H1 (cell line): ENCODE results near the gene NR3C2. TPM values are rescaled to one million over a fixed set of nuclear protein-coding genes. Genes with fewer than 3 reads are reported as not detected.

ENCODE experiments used
- CTCF ChIA-PET: fragments of 300-600 bp; sonication (Branson Sonifier 250); formaldehyde crosslinking; loops from one replicate; lab custom pipeline; 2021; ENCODE audit not compliant: partially characterized antibody; lab: Charles Lee
- POLR2A ChIA-PET: fragments of 300-600 bp; sonication (Branson Sonifier 250); formaldehyde crosslinking; loops from one replicate; lab custom pipeline; 2021; ENCODE audit warnings: inconsistent platforms; ENCODE audit not compliant: partially characterized antibody; lab: Charles Lee
- DNase-seq, 2 experiments: peaks; one replicate each; pipeline versions ENCODE4 v3.0.0 to v3.0.0-alpha.2; 2010 to 2022; ENCODE audit warnings: low spot score in 2 of 2, low read depth in 1 of 2, mixed read lengths in 1 of 2
- FAIRE-seq: peaks from 2 replicates; lab custom pipeline; 2011; peaks lifted over from hg19 to GRCh38; lab: Jason Lieb, UNC
- H2AFZ ChIP-seq: 2 replicates; pipeline ENCODE4 v1.8.1; 2012; ENCODE audit warnings: low read length, inconsistent platforms
- H2AK5ac ChIP-seq: 2 replicates; pipeline ENCODE4 v1.6.1; 2013; ENCODE audit warnings: low read depth, low read length
- H2BK120ac ChIP-seq: replicated peaks from 2 replicates; pipeline ENCODE3; 2013; ENCODE audit warnings: low read depth, low read length, inconsistent platforms
- H2BK12ac ChIP-seq: 2 replicates; pipeline ENCODE4 v1.6.1; 2013; ENCODE audit warnings: low read depth, low read length
- H2BK15ac ChIP-seq: 2 replicates; pipeline ENCODE4 v1.6.1; 2013; ENCODE audit warnings: low read length
- H2BK20ac ChIP-seq: 2 replicates; pipeline ENCODE4 v1.6.1; 2013; ENCODE audit warnings: low read length
- H2BK5ac ChIP-seq: 2 replicates; pipeline ENCODE4 v1.6.1; 2013; ENCODE audit warnings: low read depth, low read length
- H3K14ac ChIP-seq: 2 replicates; pipeline ENCODE4 v1.6.1; 2013; ENCODE audit warnings: inconsistent platforms; ENCODE audit not compliant: insufficient read length
- H3K18ac ChIP-seq: 2 replicates; pipeline ENCODE4 v1.6.1; 2013; ENCODE audit warnings: low read length; ENCODE audit errors: extremely low read depth
- H3K23ac ChIP-seq: 2 replicates; pipeline ENCODE4 v1.6.1; 2013; ENCODE audit warnings: inconsistent platforms; ENCODE audit not compliant: insufficient read length
- H3K23me2 ChIP-seq: 2 replicates; pipeline ENCODE4 v1.6.1; 2013; ENCODE audit warnings: low read depth, low read length
- H3K27ac ChIP-seq: 2 replicates; pipeline ENCODE4 v1.6.1; 2011; ENCODE audit warnings: low read depth, low read length, inconsistent platforms
- H3K27me3 ChIP-seq, 4 experiments: replicated peaks in 1 of 4; 1 replicate in 1 of 4; 2 replicates in 3 of 4; pipeline versions ENCODE4 v1.6.1 to v1.8.1; 2011 to 2013; ENCODE audit warnings: low read length in 3 of 4, mild to moderate bottlenecking in 3 of 4, inconsistent platforms in 2 of 4, mixed read lengths in 2 of 4, moderate library complexity in 1 of 4; ENCODE audit not compliant: control insufficient read depth in 3 of 4, insufficient read depth in 3 of 4; ENCODE audit errors: extremely low read depth in 1 of 4
- H3K36me3 ChIP-seq, 4 experiments: 2 replicates each; pipeline versions ENCODE4 v1.6.1 to v1.8.1; 2011 to 2013; ENCODE audit warnings: mild to moderate bottlenecking in 4 of 4, low read length in 3 of 4, moderate library complexity in 2 of 4, control low read depth in 1 of 4, inconsistent platforms in 1 of 4; ENCODE audit not compliant: insufficient read depth in 4 of 4, control insufficient read depth in 2 of 4
- H3K4ac ChIP-seq: replicated peaks from 2 replicates; pipeline ENCODE3; 2013; ENCODE audit warnings: low read length, low read depth, mixed read lengths, inconsistent platforms; ENCODE audit not compliant: insufficient read length
- H3K4me1 ChIP-seq, 4 experiments: replicated peaks in 1 of 4; 1 replicate in 1 of 4; 2 replicates in 3 of 4; pipeline versions ENCODE4 v1.6.1 to v1.8.1; 2011 to 2013; ENCODE audit warnings: low read length in 3 of 4, inconsistent platforms in 2 of 4, mixed read lengths in 1 of 4; ENCODE audit not compliant: insufficient read depth in 4 of 4, control insufficient read depth in 3 of 4
- H3K4me2 ChIP-seq, 2 experiments: 2 replicates each; pipeline versions ENCODE4 v1.6.1 to v1.8.1; 2011 to 2013; ENCODE audit warnings: low read depth in 2 of 2, low read length in 2 of 2, control low read depth in 1 of 2, inconsistent platforms in 1 of 2, mild to moderate bottlenecking in 1 of 2; ENCODE audit not compliant: insufficient read depth in 1 of 2
- H3K4me3 ChIP-seq, 4 experiments: fragments of 200-600, 300-600 bp in 1 of 4; sonication (generic), shearing (Covaris generic), sonication (Bioruptor Twin) in 1 of 4; 2 replicates each; pipeline versions ENCODE4 v1.5.1 to v1.8.1; 2011 to 2016; ENCODE audit warnings: low read length in 4 of 4, low read depth in 3 of 4, control low read depth in 2 of 4, inconsistent platforms in 2 of 4, mild to moderate bottlenecking in 2 of 4, mixed read lengths in 1 of 4, moderate library complexity in 1 of 4; ENCODE audit not compliant: insufficient read depth in 2 of 4; ENCODE audit errors: extremely low read depth in 1 of 4
- H3K56ac ChIP-seq: replicated peaks from 2 replicates; pipeline ENCODE3; 2013; ENCODE audit warnings: low read depth, mild to moderate bottlenecking, mixed read lengths, low read length, inconsistent platforms; ENCODE audit not compliant: insufficient read length
- H3K79me1 ChIP-seq: 2 replicates; pipeline ENCODE4 v1.6.1; 2013; ENCODE audit warnings: low read depth, low read length, control low read depth
- H3K79me2 ChIP-seq, 2 experiments: 2 replicates each; pipeline versions ENCODE4 v1.6.1 to v1.8.1; 2012 to 2013; ENCODE audit warnings: low read length in 2 of 2, mild to moderate bottlenecking in 2 of 2, inconsistent platforms in 1 of 2; ENCODE audit not compliant: insufficient read depth in 2 of 2, control insufficient read depth in 1 of 2
- H3K9ac ChIP-seq, 4 experiments: replicated peaks in 1 of 4; 1 replicate in 1 of 4; 2 replicates in 3 of 4; pipeline versions ENCODE4 v1.6.1 to v1.8.1; 2011 to 2013; ENCODE audit warnings: low read depth in 3 of 4, low read length in 3 of 4, control low read depth in 2 of 4, mild to moderate bottlenecking in 2 of 4, moderate library complexity in 2 of 4, inconsistent platforms in 1 of 4; ENCODE audit errors: extremely low read depth in 1 of 4
- H3K9me3 ChIP-seq, 2 experiments: 2 replicates each; pipeline versions ENCODE4 v1.6.1 to v1.8.1; 2012 to 2013; ENCODE audit warnings: mild to moderate bottlenecking in 2 of 2, moderate library complexity in 2 of 2, control low read depth in 1 of 2, inconsistent platforms in 1 of 2, low read depth in 1 of 2, low read length in 1 of 2, mixed read lengths in 1 of 2; ENCODE audit not compliant: insufficient read depth in 2 of 2
- H4K20me1 ChIP-seq, 2 experiments: replicated peaks in 1 of 2; 2 replicates each; pipeline versions ENCODE3 to v1.8.1; 2011 to 2013; ENCODE audit warnings: inconsistent platforms in 2 of 2, low read length in 2 of 2, mild to moderate bottlenecking in 1 of 2; ENCODE audit not compliant: insufficient read depth in 2 of 2, control insufficient read depth in 1 of 2
- H4K5ac ChIP-seq: 2 replicates; pipeline ENCODE4 v1.6.1; 2013; ENCODE audit warnings: low read length, low read depth, mixed read lengths, inconsistent platforms; ENCODE audit not compliant: insufficient read length
- H4K8ac ChIP-seq: 2 replicates; pipeline ENCODE4 v1.8.0; 2013; ENCODE audit warnings: mild to moderate bottlenecking, moderate library complexity, low read length, inconsistent platforms; ENCODE audit not compliant: insufficient read depth; ENCODE audit errors: extremely low read depth
- H4K91ac ChIP-seq: replicated peaks from 2 replicates; pipeline ENCODE3; 2013; ENCODE audit warnings: low read length, mixed read lengths, inconsistent platforms; ENCODE audit not compliant: insufficient read length
- BCL11A ChIP-seq, 2 experiments: IDR thresholded peaks; one replicate each; pipeline ENCODE4 v1.6.1; 2011; ENCODE audit warnings: low read depth in 2 of 2, low read length in 2 of 2, mild to moderate bottlenecking in 2 of 2
- BRCA1 ChIP-seq: IDR thresholded peaks from 2 replicates; pipeline ENCODE4 v1.6.1; 2012; ENCODE audit warnings: low read depth, low read length, improper control_type of control experiment
- CHD1 ChIP-seq: IDR thresholded peaks from 2 replicates; pipeline ENCODE4 v1.6.1; 2012; ENCODE audit warnings: low read depth, low read length, improper control_type of control experiment
- CHD2 ChIP-seq: IDR thresholded peaks from 2 replicates; pipeline ENCODE4 v1.6.1; 2012; ENCODE audit warnings: low read length, improper control_type of control experiment
- CREB1 ChIP-seq: IDR thresholded peaks from 2 replicates; pipeline ENCODE4 v1.6.1; 2012; ENCODE audit warnings: inconsistent platforms
- CTBP2 ChIP-seq: IDR thresholded peaks from 2 replicates; pipeline ENCODE4 v1.7.0; 2011; ENCODE audit warnings: borderline replicate concordance, mild to moderate bottlenecking, moderate library complexity, mixed read lengths, low read length; ENCODE audit not compliant: insufficient read depth, insufficient read length
- EGR1 ChIP-seq: IDR thresholded peaks from 2 replicates; pipeline ENCODE4 v1.6.1; 2011; ENCODE audit warnings: low read depth, low read length, borderline replicate concordance
- JUN ChIP-seq: IDR thresholded peaks from 2 replicates; pipeline ENCODE4 v1.6.1; 2011; ENCODE audit warnings: low read depth, mild to moderate bottlenecking, improper control_type of control experiment, low read length
- JUND ChIP-seq: IDR thresholded peaks from 2 replicates; pipeline ENCODE4 v1.6.1; 2011; ENCODE audit warnings: mild to moderate bottlenecking, improper control_type of control experiment, low read length
- MAFK ChIP-seq: IDR thresholded peaks from 2 replicates; pipeline ENCODE4 v1.6.1; 2012; ENCODE audit warnings: low read depth, mild to moderate bottlenecking, improper control_type of control experiment, low read length
- POLR2A ChIP-seq, 2 experiments: IDR thresholded peaks; 1 replicate in 1 of 2; 2 replicates in 1 of 2; pipeline ENCODE4 v1.6.1; 2011; ENCODE audit warnings: low read depth in 2 of 2, low read length in 2 of 2, mild to moderate bottlenecking in 2 of 2; ENCODE audit errors: control extremely low read depth in 1 of 2
- POLR2AphosphoS5 ChIP-seq: IDR thresholded peaks from 2 replicates; pipeline ENCODE4 v1.6.1; 2011; ENCODE audit warnings: low read depth, low read length
- POU5F1 ChIP-seq: IDR thresholded peaks from 2 replicates; pipeline ENCODE4 v1.6.1; 2011; ENCODE audit warnings: low read depth, mild to moderate bottlenecking, low read length, moderate library complexity
- RFX5 ChIP-seq: IDR thresholded peaks from 2 replicates; pipeline ENCODE4 v1.6.1; 2011; ENCODE audit warnings: low read depth, low read length, improper control_type of control experiment, borderline replicate concordance
- RNF2 ChIP-seq: fragments of 200-900, 300-1000 bp; sonication (generic); IDR thresholded peaks from 2 replicates; pipeline ENCODE4 v1.7.1; 2016; ENCODE audit warnings: borderline replicate concordance, low read depth, mild to moderate bottlenecking, antibody characterized with exemption, low read length; ENCODE audit not compliant: poor library complexity, severe bottlenecking; ENCODE audit errors: missing control alignments
- WGBS, 2 experiments: shearing (Covaris generic) in 1 of 2; methylation state at CpG; one replicate each; pipeline versions ENCODE4 v1.1.6 to v1.1.7; 2013 to 2015; ENCODE audit warnings: low lambda C conversion rate in 2 of 2, mixed read lengths in 2 of 2, inconsistent platforms in 1 of 2, low coverage in 1 of 2, missing lambda C conversion rate in 1 of 2; ENCODE audit not compliant: insufficient replicate concordance in 2 of 2, insufficient coverage in 1 of 2, insufficient read length in 1 of 2; ENCODE audit errors: extremely low coverage in 1 of 2, missing lambda C conversion rate in 1 of 2; 5-methylcytosine and 5-hydroxymethylcytosine counted together
- polyA plus RNA-seq, 7 experiments: library from polyadenylated mRNA; depleted of rRNA in 3 of 7; stranded (reverse) in 5 of 7; unstranded in 2 of 7; fragments of >200 nt in 5 of 7; fragments of 200-250 nt in 2 of 7; gene quantifications; 1 replicate in 5 of 7; 2 replicates in 1 of 7; 4 replicates in 1 of 7; pipeline versions ENCODE4 v1.2.1 to v1.2.3, GENCODE V29; 2011 to 2013; ENCODE audit warnings: missing spikeins in 2 of 7, mixed read lengths in 2 of 7
- total RNA-seq: library from RNA; stranded (reverse); fragmentation: NEBNext Ultra II Directional; extraction: Animal tissue kit (Norgen Biotek cat#: 25700); gene quantifications from 2 replicates; pipeline ENCODE4 v1.2.1, GENCODE V29; 2021

Gene NR3C2
- total and polyA plus RNA-seq, 2 of the 8 experiments (the other 6 are each of a cell fraction or from before 2014, with no cell fraction given) = 0.80 to 3.9 TPM

DNA sequence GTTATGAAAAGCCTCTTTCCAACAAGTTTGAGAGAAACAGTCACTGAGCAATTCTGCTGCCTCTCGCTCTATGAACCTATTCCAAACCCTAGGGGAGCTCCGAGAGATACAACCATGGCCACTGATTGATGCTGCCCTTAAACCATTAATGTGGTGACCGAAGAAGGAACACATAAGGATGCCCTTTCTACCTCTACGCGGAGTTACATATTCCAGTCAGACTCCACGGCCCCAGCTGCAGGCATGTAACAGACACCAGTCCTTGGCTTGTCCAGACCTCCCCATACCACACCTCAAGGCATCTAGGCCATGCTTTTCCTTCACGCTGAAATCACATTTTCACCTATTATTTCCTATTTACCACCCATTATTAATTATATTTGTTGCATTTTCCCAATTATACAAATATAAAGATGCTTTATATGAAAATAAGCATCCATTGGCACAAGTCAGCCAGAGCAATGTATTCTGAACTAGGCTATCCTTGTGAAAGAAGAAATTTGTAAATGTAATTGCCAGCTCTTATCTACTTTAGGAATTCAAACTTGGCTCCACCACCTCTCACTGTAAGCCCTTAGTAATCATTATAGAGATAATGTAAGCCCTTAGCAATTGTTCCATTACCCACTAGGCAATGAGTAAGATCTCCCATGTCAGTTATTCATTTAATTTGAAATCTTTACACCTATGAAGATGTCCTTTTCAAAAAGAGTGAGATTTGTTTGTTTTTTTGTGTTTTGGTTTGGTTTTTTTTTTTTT is 338.4 kb downstream of the NR3C2 start:
- Histone ChIP-seq H4K91ac (no peak overlapping the region), H3K36me3 (no peaks in the 10 kb centered on the region), H3K4me2 (no peak overlapping the region), H2BK15ac (no peak overlapping the region), H3K23me2 (no peaks in the 10 kb centered on the region), H3K27me3 (no peaks in the 10 kb centered on the region), H2AK5ac (no peak overlapping the region), H3K14ac (no peak overlapping the region), H4K8ac (no peak overlapping the region), H3K9ac (no peak overlapping the region), H3K9me3 (no peaks in the 10 kb centered on the region), H2BK5ac (no peak overlapping the region), H3K4ac (no peak overlapping the region), H2BK120ac (no peak overlapping the region), H3K79me2 (no peaks in the 10 kb centered on the region), H4K20me1 (no peaks in the 10 kb centered on the region), H3K79me1 (no peaks in the 10 kb centered on the region), H3K4me1 (no peaks in the 10 kb centered on the region), H2BK12ac (no peak overlapping the region), H3K18ac (no peak overlapping the region), H3K23ac (no peak overlapping the region), H3K4me3 (no peak overlapping the region), H2BK20ac (no peak overlapping the region), H2AFZ (no peak overlapping the region), H3K27ac (no peak overlapping the region), H4K5ac (no peak overlapping the region), H3K56ac (no peak overlapping the region)
- DNase-seq = no peak
- ChIA-PET POLR2A (no interaction called here), CTCF (interaction anchor here (1.6 kb wide), 1 partner anchor 13 kb away, joined by 5 read pairs; no protein-coding TSS in a partner anchor)
- WGBS, 2 experiments = 93% methylated on average over 7 of the region's 7 CpGs; no CpG with 5 or more reads in 1 of the 2 experiments
- no peak for FAIRE-seq
- TF ChIP-seq EGR1 = no peak
- TF ChIP-seq CHD1 = no peak
- no peak for TF ChIP-seq CREB1
- TF ChIP-seq MAFK = no peak
- TF ChIP-seq JUND = no peak
- no peak for TF ChIP-seq RNF2
- no peak for TF ChIP-seq RFX5
- no peak for TF ChIP-seq POLR2A (IDR thresholded peaks at IDR 0.05; ENCODE audit: control extremely low read depth in 1 of 2, low read depth in 2 of 2, low read length in 2 of 2)
- TF ChIP-seq POLR2AphosphoS5 = no peak
- TF ChIP-seq JUN = no peak
- no peak for TF ChIP-seq CHD2
- no peak for TF ChIP-seq CTBP2
- no peak for TF ChIP-seq POU5F1
- no peak for TF ChIP-seq BCL11A (IDR thresholded peaks at IDR 0.05; ENCODE audit: low read depth in 2 of 2, low read length in 2 of 2)
- TF ChIP-seq BRCA1 = no peak
